ENCODE data around the gene RBM17. TPM values are rescaled to one million over a fixed set of nuclear protein-coding genes. Genes with fewer than 3 reads are reported as not detected.

Gene RBM17
- total and polyA plus RNA-seq, 10 of the 15 experiments (the other 5 are each of a cell fraction or from before 2014, with no cell fraction given), result 28.4 to 181 (median 83.9) TPM

DNA sequence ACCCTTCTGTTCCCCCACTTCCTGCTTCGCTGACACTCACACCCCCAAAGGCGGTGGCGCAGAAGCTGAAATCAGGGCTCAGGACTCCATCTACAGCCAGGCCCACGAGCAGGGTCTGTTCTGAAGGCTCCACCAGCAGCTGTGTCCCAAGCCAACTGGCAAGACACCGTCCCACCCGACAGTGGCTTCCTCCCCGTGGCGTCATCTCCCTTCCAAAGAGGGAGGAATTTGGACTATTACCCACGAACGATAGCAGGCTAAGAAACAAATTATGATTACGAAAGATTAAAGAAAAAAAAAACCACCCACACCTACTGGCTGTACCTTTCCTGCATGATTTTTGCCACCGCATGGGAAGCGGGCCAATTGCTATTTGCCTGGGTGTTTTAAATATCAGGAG, 54.3 kb downstream of the RBM17 start:
- no peak overlapping the region for H2AFZ ChIP-seq (ENCODE audit: control insufficient read depth, low read depth, low read length)
- peaks cover 12% of the 10 kb centered on the region; the same call in 1 of the 2 replicates for H3K79me2 ChIP-seq (ENCODE audit: control insufficient read depth, insufficient read depth, low read length)
- POLR2A ChIA-PET, result interaction anchor here (0.7 to 1.0 kb wide), 4 partner anchors 8 to 20 kb away, joined by 3 to 5 read pairs (median 4); no protein-coding TSS in a partner anchor
- no peak overlapping the region for H3K4me3 ChIP-seq
- CTCF ChIA-PET, result interaction anchor here (0.8 to 2.0 kb wide), 6 partner anchors 8 to 258 kb away, joined by 3 to 11 read pairs (median 6); partner anchors contain the start of gene PFKFB3
- intact Hi-C loops (cut with micrococcal nuclease; ENCODE audit: unreplicated experiment) (loop anchor here (5.0 kb wide), 1 partner anchor 129 kb away; no protein-coding TSS in a partner anchor), in situ Hi-C loops (cut with MboI) (no loop called here)
- BruUV-seq (replicated peaks), result no TSS peak
- SMC1A ChIA-PET (ENCODE audit: uncharacterized antibody, unreplicated experiment), result interaction anchor here (1.1 to 2.1 kb wide), 5 partner anchors 8 to 258 kb away, joined by 3 to 9 read pairs (median 5); no protein-coding TSS in a partner anchor
- WGBS (ENCODE audit: insufficient coverage, insufficient replicate concordance, low lambda C conversion rate, missing lambda C conversion rate), result 89% methylated on average over 13 of the region's 13 CpGs
- FAIRE-seq, result no peak
- H3K9me3 ChIP-seq (replicated peaks; ENCODE audit: control insufficient read depth, insufficient read depth, low read length), result no peaks in the 10 kb centered on the region
- no peaks in the 10 kb centered on the region for H3K36me3 ChIP-seq (ENCODE audit: control insufficient read depth in 2 of 2, insufficient read depth in 2 of 2, low read length in 1 of 2)
- RAD21 ChIA-PET (ENCODE audit: unreplicated experiment), result interaction anchor here (0.7 to 2.1 kb wide), 8 partner anchors 8 to 257 kb away, joined by 3 to 7 read pairs (median 4); partner anchors contain the start of gene PFKFB3
- peaks cover 43% of the 10 kb centered on the region for H3K4me1 ChIP-seq (ENCODE audit: control insufficient read depth, insufficient read depth, low read length)
- no peak overlapping the region for H3K9ac ChIP-seq (ENCODE audit: control insufficient read depth, insufficient read depth, low read length)
- no peaks in the 10 kb centered on the region for H4K20me1 ChIP-seq (ENCODE audit: control insufficient read depth, insufficient read depth)
- TF ChIP-seq YY1 (IDR thresholded peaks at IDR 0.05; ENCODE audit: low read depth, low read length), result no peak
- TF ChIP-seq, protein P1, sequence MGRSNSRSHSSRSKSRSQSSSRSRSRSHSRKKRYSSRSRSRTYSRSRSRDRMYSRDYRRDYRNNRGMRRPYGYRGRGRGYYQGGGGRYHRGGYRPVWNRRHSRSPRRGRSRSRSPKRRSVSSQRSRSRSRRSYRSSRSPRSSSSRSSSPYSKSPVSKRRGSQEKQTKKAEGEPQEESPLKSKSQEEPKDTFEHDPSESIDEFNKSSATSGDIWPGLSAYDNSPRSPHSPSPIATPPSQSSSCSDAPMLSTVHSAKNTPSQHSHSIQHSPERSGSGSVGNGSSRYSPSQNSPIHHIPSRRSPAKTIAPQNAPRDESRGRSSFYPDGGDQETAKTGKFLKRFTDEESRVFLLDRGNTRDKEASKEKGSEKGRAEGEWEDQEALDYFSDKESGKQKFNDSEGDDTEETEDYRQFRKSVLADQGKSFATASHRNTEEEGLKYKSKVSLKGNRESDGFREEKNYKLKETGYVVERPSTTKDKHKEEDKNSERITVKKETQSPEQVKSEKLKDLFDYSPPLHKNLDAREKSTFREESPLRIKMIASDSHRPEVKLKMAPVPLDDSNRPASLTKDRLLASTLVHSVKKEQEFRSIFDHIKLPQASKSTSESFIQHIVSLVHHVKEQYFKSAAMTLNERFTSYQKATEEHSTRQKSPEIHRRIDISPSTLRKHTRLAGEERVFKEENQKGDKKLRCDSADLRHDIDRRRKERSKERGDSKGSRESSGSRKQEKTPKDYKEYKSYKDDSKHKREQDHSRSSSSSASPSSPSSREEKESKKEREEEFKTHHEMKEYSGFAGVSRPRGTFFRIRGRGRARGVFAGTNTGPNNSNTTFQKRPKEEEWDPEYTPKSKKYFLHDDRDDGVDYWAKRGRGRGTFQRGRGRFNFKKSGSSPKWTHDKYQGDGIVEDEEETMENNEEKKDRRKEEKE (IDR thresholded peaks at IDR 0.05), result no peak
- TF ChIP-seq TCF12 (IDR thresholded peaks at IDR 0.05; ENCODE audit: low read depth, low read length), result no peak
- TF ChIP-seq HDAC2 (IDR thresholded peaks at IDR 0.05), result no peak
- no peak for TF ChIP-seq POU2F2 (IDR thresholded peaks at IDR 0.05; ENCODE audit: borderline replicate concordance, low read depth, low read length)
- no peak for TF ChIP-seq MYB (IDR thresholded peaks at IDR 0.05; ENCODE audit: borderline replicate concordance, low read depth, low read length)
- TF ChIP-seq, protein P2, sequence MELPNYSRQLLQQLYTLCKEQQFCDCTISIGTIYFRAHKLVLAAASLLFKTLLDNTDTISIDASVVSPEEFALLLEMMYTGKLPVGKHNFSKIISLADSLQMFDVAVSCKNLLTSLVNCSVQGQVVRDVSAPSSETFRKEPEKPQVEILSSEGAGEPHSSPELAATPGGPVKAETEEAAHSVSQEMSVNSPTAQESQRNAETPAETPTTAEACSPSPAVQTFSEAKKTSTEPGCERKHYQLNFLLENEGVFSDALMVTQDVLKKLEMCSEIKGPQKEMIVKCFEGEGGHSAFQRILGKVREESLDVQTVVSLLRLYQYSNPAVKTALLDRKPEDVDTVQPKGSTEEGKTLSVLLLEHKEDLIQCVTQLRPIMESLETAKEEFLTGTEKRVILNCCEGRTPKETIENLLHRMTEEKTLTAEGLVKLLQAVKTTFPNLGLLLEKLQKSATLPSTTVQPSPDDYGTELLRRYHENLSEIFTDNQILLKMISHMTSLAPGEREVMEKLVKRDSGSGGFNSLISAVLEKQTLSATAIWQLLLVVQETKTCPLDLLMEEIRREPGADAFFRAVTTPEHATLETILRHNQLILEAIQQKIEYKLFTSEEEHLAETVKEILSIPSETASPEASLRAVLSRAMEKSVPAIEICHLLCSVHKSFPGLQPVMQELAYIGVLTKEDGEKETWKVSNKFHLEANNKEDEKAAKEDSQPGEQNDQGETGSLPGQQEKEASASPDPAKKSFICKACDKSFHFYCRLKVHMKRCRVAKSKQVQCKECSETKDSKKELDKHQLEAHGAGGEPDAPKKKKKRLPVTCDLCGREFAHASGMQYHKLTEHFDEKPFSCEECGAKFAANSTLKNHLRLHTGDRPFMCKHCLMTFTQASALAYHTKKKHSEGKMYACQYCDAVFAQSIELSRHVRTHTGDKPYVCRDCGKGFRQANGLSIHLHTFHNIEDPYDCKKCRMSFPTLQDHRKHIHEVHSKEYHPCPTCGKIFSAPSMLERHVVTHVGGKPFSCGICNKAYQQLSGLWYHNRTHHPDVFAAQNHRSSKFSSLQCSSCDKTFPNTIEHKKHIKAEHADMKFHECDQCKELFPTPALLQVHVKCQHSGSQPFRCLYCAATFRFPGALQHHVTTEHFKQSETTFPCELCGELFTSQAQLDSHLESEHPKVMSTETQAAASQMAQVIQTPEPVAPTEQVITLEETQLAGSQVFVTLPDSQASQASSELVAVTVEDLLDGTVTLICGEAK (IDR thresholded peaks at IDR 0.05; ENCODE audit: borderline replicate concordance), result no peak
- TF ChIP-seq ZNF24 (IDR thresholded peaks at IDR 0.05), result no peak
- TF ChIP-seq, protein P3, sequence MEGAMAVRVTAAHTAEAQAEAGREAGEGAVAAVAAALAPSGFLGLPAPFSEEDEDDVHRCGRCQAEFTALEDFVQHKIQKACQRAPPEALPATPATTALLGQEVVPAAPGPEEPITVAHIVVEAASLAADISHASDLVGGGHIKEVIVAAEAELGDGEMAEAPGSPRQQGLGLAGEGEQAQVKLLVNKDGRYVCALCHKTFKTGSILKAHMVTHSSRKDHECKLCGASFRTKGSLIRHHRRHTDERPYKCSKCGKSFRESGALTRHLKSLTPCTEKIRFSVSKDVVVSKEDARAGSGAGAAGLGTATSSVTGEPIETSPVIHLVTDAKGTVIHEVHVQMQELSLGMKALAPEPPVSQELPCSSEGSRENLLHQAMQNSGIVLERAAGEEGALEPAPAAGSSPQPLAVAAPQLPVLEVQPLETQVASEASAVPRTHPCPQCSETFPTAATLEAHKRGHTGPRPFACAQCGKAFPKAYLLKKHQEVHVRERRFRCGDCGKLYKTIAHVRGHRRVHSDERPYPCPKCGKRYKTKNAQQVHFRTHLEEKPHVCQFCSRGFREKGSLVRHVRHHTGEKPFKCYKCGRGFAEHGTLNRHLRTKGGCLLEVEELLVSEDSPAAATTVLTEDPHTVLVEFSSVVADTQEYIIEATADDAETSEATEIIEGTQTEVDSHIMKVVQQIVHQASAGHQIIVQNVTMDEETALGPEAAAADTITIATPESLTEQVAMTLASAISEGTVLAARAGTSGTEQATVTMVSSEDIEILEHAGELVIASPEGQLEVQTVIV (IDR thresholded peaks at IDR 0.05; ENCODE audit: borderline replicate concordance, partially characterized antibody), result no peak
- no peak for TF ChIP-seq NFYA (IDR thresholded peaks at IDR 0.05; ENCODE audit: borderline replicate concordance, low read depth, low read length)
- TF ChIP-seq EED (IDR thresholded peaks at IDR 0.05; ENCODE audit: low read depth), result no peak
- TF ChIP-seq GABPA (IDR thresholded peaks at IDR 0.05; ENCODE audit: low read depth), result no peak
- TF ChIP-seq ZZZ3 (IDR thresholded peaks at IDR 0.05; ENCODE audit: control insufficient read depth, insufficient read length, low read depth), result no peak
- H3K27ac ChIP-seq (ENCODE audit: control insufficient read depth, insufficient read depth), result no peak overlapping the region
- H3K27me3 ChIP-seq (replicated peaks in 1 of 2; ENCODE audit: control insufficient read depth in 2 of 2, insufficient read depth in 2 of 2, low read length in 1 of 2), result no peaks in the 10 kb centered on the region
- no peak for ATAC-seq
- H3K4me2 ChIP-seq (ENCODE audit: control insufficient read depth, insufficient read depth), result no peak overlapping the region
- no peak for DNase-seq (ENCODE audit: low read depth, low spot score)
